ENCODE results near the gene B4GALNT3.

B4GALNT3 gene

GRCh38 chr12:508145-508544 is 48.4 kb downstream of the B4GALNT3 start:
- no peak for TF ChIP-seq REST (IDR thresholded peaks at IDR 0.05; ENCODE audit: insufficient replicate concordance, low read depth)
- no peak for TF ChIP-seq SPI1 (IDR thresholded peaks at IDR 0.05; ENCODE audit: borderline replicate concordance, low read depth)
- no peak for TF ChIP-seq GABPA (IDR thresholded peaks at IDR 0.05; ENCODE audit: low read depth)
- TF ChIP-seq CTCF (IDR thresholded peaks at IDR 0.05; ENCODE audit: insufficient read depth, low read length) = no peak
- TF ChIP-seq POLR2AphosphoS5 (IDR thresholded peaks at IDR 0.05; ENCODE audit: low read depth) = no peak
- no peaks in the 10 kb centered on the region for H3K27me3 ChIP-seq (ENCODE audit: insufficient read depth, poor library complexity, severe bottlenecking)
- DNase-seq (ENCODE audit: low read depth in 1 of 2, low spot score in 1 of 2) = no peak
- H3K4me3 ChIP-seq (replicated peaks; ENCODE audit: insufficient read depth, low read length) = no peak overlapping the region
- H3K27ac ChIP-seq (replicated peaks) = no peak overlapping the region

- TF ChIP-seq POLR2AphosphoS5 (IDR thresholded peaks at IDR 0.05; ENCODE audit: low read depth) (no peak), REST (IDR thresholded peaks at IDR 0.05; ENCODE audit: insufficient replicate concordance, low read depth) (no peak), CTCF (IDR thresholded peaks at IDR 0.05; ENCODE audit: insufficient read depth, low read length) (no peak), GABPA (IDR thresholded peaks at IDR 0.05; ENCODE audit: low read depth) (no peak), SPI1 (IDR thresholded peaks at IDR 0.05; ENCODE audit: borderline replicate concordance, low read depth) (no peak)
- Histone ChIP-seq H3K4me3 (replicated peaks; ENCODE audit: insufficient read depth, low read length) (no peak overlapping the region), H3K27me3 (ENCODE audit: insufficient read depth, poor library complexity, severe bottlenecking) (no peaks in the 10 kb centered on the region), H3K27ac (replicated peaks) (no peak overlapping the region)
- no peak for DNase-seq (ENCODE audit: low read depth in 1 of 2, low spot score in 1 of 2)
Observed at GRCh38 chr12:508795-509194, 49.1 kb downstream of the B4GALNT3 start.

- no peak overlapping the region for H3K27ac ChIP-seq (replicated peaks)
- TF ChIP-seq POLR2AphosphoS5 (IDR thresholded peaks at IDR 0.05; ENCODE audit: low read depth) = no peak
- TF ChIP-seq REST (IDR thresholded peaks at IDR 0.05; ENCODE audit: insufficient replicate concordance, low read depth) = no peak
- no peak for TF ChIP-seq SPI1 (IDR thresholded peaks at IDR 0.05; ENCODE audit: borderline replicate concordance, low read depth)
- TF ChIP-seq GABPA (IDR thresholded peaks at IDR 0.05; ENCODE audit: low read depth) = no peak
- TF ChIP-seq CTCF (IDR thresholded peaks at IDR 0.05; ENCODE audit: insufficient read depth, low read length) = no peak
- H3K27me3 ChIP-seq (ENCODE audit: insufficient read depth, poor library complexity, severe bottlenecking) = no peaks in the 10 kb centered on the region
- DNase-seq (ENCODE audit: low read depth in 1 of 2, low spot score in 1 of 2) = no peak
- H3K4me3 ChIP-seq (replicated peaks; ENCODE audit: insufficient read depth, low read length) = no peak overlapping the region
Observed at GRCh38 chr12:509500-509899, 49.8 kb downstream of the B4GALNT3 start.
